SK-N-SH treated with all-trans-retinoic acid at 6 μM for 48 hours (cell line): ENCODE measurements around the gene GRIP1.

Source experiments
- CSDC2 ChIP-seq: fragments of 250-450 bp; sonication (Bioruptor Pico); IDR thresholded peaks from 2 replicates; pipeline ENCODE4 v1.5.0; 2020; ENCODE audit warnings: mild to moderate bottlenecking, moderate library complexity
- PPARA ChIP-seq: fragments of 250-450 bp; sonication (Bioruptor Pico); IDR thresholded peaks from 2 replicates; pipeline ENCODE4 v1.5.0; 2020; ENCODE audit warnings: mild to moderate bottlenecking, borderline replicate concordance
- SNAI2 ChIP-seq: fragments of 250-450 bp; sonication (Bioruptor Pico); IDR thresholded peaks from 2 replicates; pipeline ENCODE4 v1.5.0; 2020; ENCODE audit warnings: mild to moderate bottlenecking, moderate library complexity
- ZNF70 ChIP-seq: fragments of 450-650 bp; formaldehyde crosslinking; IDR thresholded peaks from 2 replicates; pipeline ENCODE4 v1.5.0; 2020; ENCODE audit warnings: mild to moderate bottlenecking, moderate library complexity
- TF ChIP-seq, protein P1 (sequence below): fragments of 250-450 bp; sonication (Bioruptor Pico); IDR thresholded peaks from 2 replicates; pipeline ENCODE4 v1.5.1; 2020; ENCODE audit warnings: low read depth, mild to moderate bottlenecking, moderate library complexity

DNA sequence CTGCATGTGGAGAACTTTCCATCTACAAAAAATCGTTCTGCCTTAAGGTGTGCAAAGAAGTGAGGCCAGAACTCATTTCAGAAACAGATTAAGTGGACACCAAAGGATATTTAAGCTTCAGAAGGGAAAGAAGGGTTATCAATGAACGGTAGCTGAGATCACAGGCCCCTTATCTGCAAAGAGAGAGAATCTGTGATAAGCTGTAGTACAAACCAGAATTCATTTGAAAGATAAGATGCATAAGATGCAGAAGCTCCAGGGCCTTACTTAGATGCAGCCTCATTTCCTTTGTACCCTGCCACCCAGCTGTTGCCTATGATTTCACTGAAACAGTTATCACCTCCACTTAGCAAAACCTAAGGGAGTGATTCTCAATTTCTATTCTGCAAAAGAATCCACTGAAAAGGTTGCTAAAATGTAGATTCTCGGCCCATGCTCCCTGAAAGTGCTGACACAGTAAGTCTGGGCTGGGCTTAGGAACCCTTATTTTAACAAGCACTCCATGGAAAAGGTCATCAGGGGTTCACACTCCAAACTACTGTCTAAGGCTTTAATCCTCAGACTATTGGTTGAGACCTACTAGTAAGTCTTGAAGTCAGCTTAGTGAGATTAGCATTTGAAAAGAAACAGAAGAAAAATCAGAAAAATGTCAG lies 311.7 kb downstream of the GRIP1 start:
- TF ChIP-seq ZNF70 (no peak), SNAI2 (CRISPR knock-in tag) (no peak), PPARA (CRISPR knock-in tag) (no peak), CSDC2 (CRISPR knock-in tag) (no peak)
- TF ChIP-seq, protein P1, sequence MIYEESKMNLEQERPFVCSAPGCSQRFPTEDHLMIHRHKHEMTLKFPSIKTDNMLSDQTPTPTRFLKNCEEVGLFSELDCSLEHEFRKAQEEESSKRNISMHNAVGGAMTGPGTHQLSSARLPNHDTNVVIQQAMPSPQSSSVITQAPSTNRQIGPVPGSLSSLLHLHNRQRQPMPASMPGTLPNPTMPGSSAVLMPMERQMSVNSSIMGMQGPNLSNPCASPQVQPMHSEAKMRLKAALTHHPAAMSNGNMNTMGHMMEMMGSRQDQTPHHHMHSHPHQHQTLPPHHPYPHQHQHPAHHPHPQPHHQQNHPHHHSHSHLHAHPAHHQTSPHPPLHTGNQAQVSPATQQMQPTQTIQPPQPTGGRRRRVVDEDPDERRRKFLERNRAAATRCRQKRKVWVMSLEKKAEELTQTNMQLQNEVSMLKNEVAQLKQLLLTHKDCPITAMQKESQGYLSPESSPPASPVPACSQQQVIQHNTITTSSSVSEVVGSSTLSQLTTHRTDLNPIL (CRISPR knock-in tag) = no peak
